HG03045 (cell line): ENCODE data around the gene TBC1D9B.
A peak's percentile ranks its signal among the peaks of the same experiment; 100 is the strongest.

Experiments used
- ATAC-seq: cut with Tn5 transposase; IDR thresholded peaks from one replicate; pipeline ENCODE4 v1.9.1; 2021; ENCODE audit warnings: mild to moderate bottlenecking, moderate library complexity; ENCODE audit not compliant: unreplicated experiment

The TBC1D9B gene

GRCh38 chr5:179907556-179908324 lies at the start of gene TBC1D9B:
TBC1D9B (minus strand) TSS chr5:179907897; CDS start chr5:179907821, 76 bp downstream.
- ATAC-seq, result peak; percentile 82

- ATAC-seq, result no peak
Observed at GRCh38 chr5:179955630-179956029, 47.9 kb upstream of the TBC1D9B start.

- no peak for ATAC-seq
Observed at GRCh38 chr5:179955062-179955461, 47.4 kb upstream of the TBC1D9B start.

GRCh38 chr5:179954434-179954833 lies 46.7 kb upstream of the TBC1D9B start:
- no peak for ATAC-seq

DNA sequence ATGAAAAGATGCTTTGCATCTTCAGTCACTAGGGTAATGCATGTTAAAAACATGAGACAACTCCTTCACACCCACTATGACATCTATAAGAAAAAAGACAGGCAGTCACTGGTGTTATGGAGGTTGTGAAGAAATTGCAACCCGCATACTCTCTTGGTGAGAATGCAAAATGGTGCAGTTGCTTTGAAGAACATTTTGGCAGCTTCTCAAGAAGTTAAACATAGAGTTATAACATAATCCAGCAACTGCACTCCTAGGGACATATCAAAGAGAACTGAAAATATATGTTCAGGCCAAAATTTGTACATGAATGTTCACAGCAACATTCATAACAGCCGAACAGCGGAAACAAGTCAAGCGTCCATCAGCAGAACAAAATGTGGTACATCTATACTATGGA lies 46.3 kb upstream of the TBC1D9B start:
- ATAC-seq, result no peak

DNA sequence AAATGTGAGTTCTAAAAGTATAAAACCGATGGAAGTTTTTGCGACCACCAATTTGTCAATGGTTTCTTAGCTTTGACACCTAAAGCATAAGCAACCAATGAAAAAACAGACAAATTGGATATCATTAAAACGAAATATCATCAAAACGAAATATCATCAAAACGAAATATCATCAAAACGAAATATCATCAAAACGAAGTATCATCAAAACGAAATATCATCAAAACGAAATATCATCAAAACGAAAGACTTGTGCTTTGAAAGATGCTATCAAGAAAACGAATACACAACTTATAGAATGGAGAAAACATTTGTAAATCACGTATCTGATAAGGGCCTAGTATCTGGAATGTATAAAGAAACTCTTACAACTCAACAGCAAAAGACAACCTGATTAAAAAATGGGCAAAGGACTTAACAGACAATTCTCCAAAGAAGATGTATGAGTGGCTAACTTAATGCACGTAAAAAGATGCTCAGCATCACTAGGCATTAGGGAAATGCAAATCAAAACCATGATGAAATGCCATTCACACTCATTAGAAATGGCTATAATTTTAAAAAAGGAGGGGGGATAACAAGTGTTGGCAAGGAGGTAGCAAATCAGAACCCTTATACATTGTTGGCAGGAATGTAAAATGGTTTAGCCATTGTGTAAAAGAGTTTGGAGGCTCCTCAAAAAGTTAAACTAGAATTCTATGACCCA lies 29.4 kb upstream of the TBC1D9B start:
- no peak for ATAC-seq

DNA sequence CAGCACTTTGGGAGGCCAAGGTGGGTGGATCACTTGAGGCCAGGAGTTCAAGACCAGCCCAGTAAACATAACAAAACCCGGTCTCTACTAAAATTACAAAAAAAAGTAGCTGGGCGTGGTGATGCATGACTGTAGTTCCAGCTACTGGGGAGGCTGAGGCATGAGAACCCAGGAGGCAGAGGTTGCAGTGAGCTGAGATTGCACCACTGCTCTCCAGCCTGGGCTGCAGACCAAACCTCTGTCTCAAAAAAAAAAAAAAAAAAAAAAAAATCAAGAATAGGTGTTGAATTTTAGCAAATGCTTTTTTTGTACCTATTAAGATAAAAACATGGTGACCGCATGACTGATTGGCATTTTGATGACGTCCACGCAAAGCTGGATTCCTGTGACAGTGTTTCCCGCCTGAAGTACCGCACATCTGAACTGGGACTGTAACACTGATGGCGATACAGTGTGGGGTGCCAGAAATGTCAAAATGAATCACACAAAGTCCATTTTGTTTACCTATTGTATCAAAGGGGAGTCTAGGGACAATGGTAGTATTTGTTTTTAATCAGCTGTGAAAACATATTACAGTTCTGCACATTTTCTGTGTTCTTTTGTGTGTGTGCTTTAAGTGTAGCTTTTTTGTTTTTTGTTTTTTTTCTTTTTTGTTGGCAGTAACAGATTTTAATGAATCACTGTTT lies 23.2 kb upstream of the TBC1D9B start:
- no peak for ATAC-seq

DNA sequence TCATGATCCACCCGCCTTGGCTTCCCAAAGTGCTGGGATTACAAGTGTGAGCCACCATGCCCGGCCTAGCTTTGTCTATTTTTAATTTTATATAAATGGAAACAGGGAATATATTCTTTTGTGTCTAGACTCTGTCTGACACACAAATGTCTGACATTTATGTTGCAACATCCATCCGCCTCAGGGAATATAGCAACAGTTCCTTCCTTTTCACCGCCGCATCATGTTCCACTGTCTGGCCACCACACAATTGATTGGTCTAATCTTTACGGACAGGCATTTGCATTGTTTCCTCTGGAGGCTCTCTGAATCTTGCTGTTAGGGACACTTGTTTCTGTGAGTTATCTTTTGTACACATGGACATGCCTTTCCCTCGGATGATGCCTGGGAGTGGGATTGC lies 20.1 kb upstream of the TBC1D9B start:
- ATAC-seq, result no peak

GRCh38 chr5:179926657-179927056 lies 19.0 kb upstream of the TBC1D9B start:
- ATAC-seq, result no peak

- no peak for ATAC-seq
Observed at GRCh38 chr5:179923436-179923835, 15.7 kb upstream of the TBC1D9B start.

DNA sequence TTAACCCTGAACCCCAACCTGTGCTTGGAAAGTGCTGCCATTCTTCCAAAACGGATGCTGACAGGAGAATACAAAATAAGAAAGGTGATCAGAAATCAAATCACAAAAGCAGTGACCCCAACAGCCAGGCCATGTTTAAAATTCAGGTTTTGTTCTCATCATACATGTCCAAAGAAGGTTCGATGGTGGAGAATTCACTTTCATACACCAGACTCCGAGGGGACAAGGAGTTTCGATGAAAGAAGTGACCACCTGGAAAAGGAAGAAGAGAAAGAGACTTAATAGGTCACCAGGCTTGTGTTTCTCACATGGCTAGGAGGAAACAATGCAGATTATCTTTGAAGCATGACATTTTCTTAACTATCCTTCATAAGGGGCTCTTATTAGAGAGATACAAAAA lies 12.5 kb upstream of the TBC1D9B start:
- no peak for ATAC-seq

- ATAC-seq, result no peak
Observed at GRCh38 chr5:179919487-179920060, 11.9 kb upstream of the TBC1D9B start.

DNA sequence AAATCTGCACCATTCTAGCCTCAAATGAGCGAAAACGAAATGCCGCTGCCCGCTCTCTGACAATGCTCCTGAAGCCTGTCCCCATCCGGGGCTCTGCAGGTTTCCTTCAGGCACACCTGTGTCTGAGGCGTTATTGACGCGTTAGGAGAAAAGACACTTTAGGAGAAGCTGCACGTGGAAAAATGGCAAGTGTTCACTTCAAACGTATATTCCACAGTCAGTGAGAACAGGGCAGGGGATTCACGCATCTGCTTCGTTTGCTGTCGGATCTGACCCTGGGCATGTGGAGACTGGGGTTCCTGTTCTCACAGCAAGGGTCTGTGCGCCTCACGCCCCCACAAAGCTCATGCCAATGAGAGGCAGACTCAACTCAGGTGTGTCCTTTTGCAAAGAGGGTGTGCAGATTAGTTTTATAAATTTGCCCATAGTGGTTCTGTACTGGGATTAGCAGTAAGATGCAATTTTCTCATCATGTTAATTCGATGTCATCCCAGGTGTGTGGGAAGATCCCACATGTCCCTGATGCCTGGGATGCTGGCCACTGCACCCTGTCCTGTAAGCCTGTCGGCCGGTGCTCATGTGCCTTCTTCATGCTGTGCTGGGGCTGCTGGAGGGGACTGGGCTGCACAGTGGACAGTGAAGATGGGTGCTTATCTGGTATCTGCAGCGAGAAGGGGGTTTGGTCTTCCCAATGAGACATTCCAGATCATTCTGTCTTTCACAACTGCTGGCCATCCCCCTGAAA lies 11.2 kb upstream of the TBC1D9B start:
- no peak for ATAC-seq

GRCh38 chr5:179916523-179916922 lies 8.8 kb upstream of the TBC1D9B start:
- no peak for ATAC-seq

DNA sequence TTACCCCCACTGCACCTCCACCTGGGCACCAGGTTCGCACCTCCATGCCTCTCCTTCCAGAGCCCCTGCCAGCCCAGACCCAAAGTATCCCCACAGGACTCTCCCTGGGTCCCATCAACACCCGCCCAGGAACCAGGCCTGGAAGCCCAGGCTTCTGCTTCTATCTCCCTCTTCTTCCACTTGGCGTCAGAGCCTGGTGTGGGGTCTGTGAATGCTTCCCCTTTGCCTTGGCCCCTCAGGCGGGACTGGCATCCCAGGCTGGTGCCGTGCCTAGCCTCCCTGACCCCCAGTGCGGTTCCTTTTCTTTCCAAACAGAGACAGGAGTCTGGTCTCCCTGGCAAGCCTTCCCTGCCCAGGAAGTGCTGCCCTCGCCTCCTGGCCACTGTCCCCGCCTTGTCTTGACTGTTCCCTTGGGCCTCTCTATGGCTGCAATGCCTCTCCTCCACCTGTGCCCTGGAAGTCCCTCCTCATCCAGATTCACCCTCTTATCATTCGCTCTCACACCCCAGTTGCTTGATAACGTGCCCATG lies 7.8 kb upstream of the TBC1D9B start:
- no peak for ATAC-seq

- no peak for ATAC-seq
Observed at GRCh38 chr5:179914032-179914755, 6.5 kb upstream of the TBC1D9B start.

DNA sequence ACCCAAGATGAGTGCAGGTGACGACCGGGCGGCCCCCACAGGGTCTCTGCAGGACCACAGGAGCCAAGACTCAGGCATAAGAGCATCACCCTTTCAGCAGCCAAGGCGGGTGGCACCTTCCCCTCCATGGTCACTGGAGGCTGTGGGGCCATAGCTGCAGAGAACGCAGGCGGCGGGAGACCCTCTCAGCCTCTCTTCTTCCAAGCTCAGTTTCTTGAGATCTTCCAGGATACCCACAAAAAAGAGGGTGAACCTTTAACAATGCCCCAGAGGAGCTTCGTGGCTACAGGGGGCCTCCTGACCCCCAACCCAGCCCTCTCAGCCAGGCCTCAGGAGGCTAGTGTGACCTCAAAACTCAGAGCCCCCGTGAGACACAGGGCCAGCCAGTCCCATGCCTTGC lies 5.8 kb upstream of the TBC1D9B start:
- no peak for ATAC-seq

- no peak for ATAC-seq
Observed at GRCh38 chr5:179912951-179913350, 5.3 kb upstream of the TBC1D9B start.

- no peak for ATAC-seq
Observed at GRCh38 chr5:179912386-179912785, 4.7 kb upstream of the TBC1D9B start.

- ATAC-seq, result no peak
Observed at GRCh38 chr5:179909224-179909623, 1.5 kb upstream of the TBC1D9B start.
